H9 (cell line): ENCODE data around the gene FXYD6. TPM values are rescaled to one million over a fixed set of nuclear protein-coding genes. Genes with fewer than 3 reads are reported as not detected.

ENCODE experiments used
- DNase-seq: peaks from one replicate; pipeline ENCODE4 v3.0.0-alpha.2; 2017
- H2AFZ ChIP-seq: one replicate; pipeline ENCODE4 v1.6.1; 2013; ENCODE audit warnings: mild to moderate bottlenecking, low read length, control low read depth, moderate library complexity
- H2AK5ac ChIP-seq: 2 replicates; pipeline ENCODE4 v1.6.1; 2013; ENCODE audit warnings: low read length, control low read depth, mixed read lengths; ENCODE audit not compliant: insufficient read length
- H2BK120ac ChIP-seq: one replicate; pipeline ENCODE4 v1.6.1; 2013; ENCODE audit warnings: low read depth, mild to moderate bottlenecking, low read length, control low read depth, inconsistent platforms; ENCODE audit not compliant: poor library complexity, severe bottlenecking
- H2BK12ac ChIP-seq: 2 replicates; pipeline ENCODE4 v1.6.1; 2013; ENCODE audit warnings: low read length, control low read depth, mixed read lengths, low read depth; ENCODE audit not compliant: insufficient read length
- H2BK15ac ChIP-seq: 2 replicates; pipeline ENCODE4 v1.6.1; 2013; ENCODE audit warnings: low read depth, low read length, control low read depth
- H2BK20ac ChIP-seq: one replicate; pipeline ENCODE4 v1.6.1; 2013; ENCODE audit warnings: low read depth, mild to moderate bottlenecking, low read length, control low read depth, inconsistent platforms; ENCODE audit not compliant: poor library complexity, severe bottlenecking
- H2BK5ac ChIP-seq: 2 replicates; pipeline ENCODE4 v1.6.1; 2013; ENCODE audit warnings: low read length, control low read depth, mixed read lengths; ENCODE audit not compliant: insufficient read length
- H3K14ac ChIP-seq: 2 replicates; pipeline ENCODE4 v1.6.1; 2013; ENCODE audit warnings: low read length, control low read depth; ENCODE audit not compliant: insufficient read depth
- H3K18ac ChIP-seq: 2 replicates; pipeline ENCODE4 v1.6.1; 2013; ENCODE audit warnings: low read depth, mild to moderate bottlenecking, mixed read lengths, low read length, control low read depth; ENCODE audit not compliant: insufficient read length
- H3K23ac ChIP-seq: 2 replicates; pipeline ENCODE4 v1.6.1; 2013; ENCODE audit warnings: low read length, control low read depth, mixed read lengths, low read depth; ENCODE audit not compliant: insufficient read length
- H3K23me2 ChIP-seq: 2 replicates; pipeline ENCODE4 v1.6.1; 2013; ENCODE audit warnings: low read depth, mild to moderate bottlenecking, mixed read lengths, low read length, control low read depth; ENCODE audit not compliant: insufficient read length, poor library complexity, severe bottlenecking
- H3K27ac ChIP-seq: 2 replicates; pipeline ENCODE4 v1.5.1; 2013; ENCODE audit warnings: low read length, control low read depth, mixed read lengths, low read depth; ENCODE audit not compliant: insufficient read length
- H3K27me3 ChIP-seq: 2 replicates; pipeline ENCODE4 v1.6.1; 2013; ENCODE audit warnings: low read length, control low read depth, inconsistent platforms; ENCODE audit not compliant: insufficient read depth
- H3K4ac ChIP-seq: 2 replicates; pipeline ENCODE4 v1.6.1; 2013; ENCODE audit warnings: low read depth, mild to moderate bottlenecking, control low read depth, inconsistent platforms, low read length, moderate library complexity
- H3K4me1 ChIP-seq: 2 replicates; pipeline ENCODE4 v1.6.1; 2013; ENCODE audit warnings: low read length, control low read depth, inconsistent platforms; ENCODE audit not compliant: insufficient read depth
- H3K4me2 ChIP-seq: 2 replicates; pipeline ENCODE4 v1.6.1; 2013; ENCODE audit warnings: low read length, control low read depth, mixed read lengths; ENCODE audit not compliant: insufficient read length, insufficient read depth
- H3K56ac ChIP-seq: 2 replicates; pipeline ENCODE4 v1.6.1; 2013; ENCODE audit warnings: low read depth, mild to moderate bottlenecking, mixed read lengths, low read length, control low read depth; ENCODE audit not compliant: insufficient read length
- H3K79me1 ChIP-seq: 2 replicates; pipeline ENCODE4 v1.6.1; 2013; ENCODE audit warnings: low read depth, mild to moderate bottlenecking, moderate library complexity, low read length, control low read depth, inconsistent platforms; ENCODE audit not compliant: insufficient read depth, poor library complexity, severe bottlenecking
- H3K79me2 ChIP-seq: 2 replicates; pipeline ENCODE4 v1.6.1; 2013; ENCODE audit warnings: low read length, control low read depth, inconsistent platforms; ENCODE audit not compliant: insufficient read depth
- H3K9ac ChIP-seq: 2 replicates; pipeline ENCODE4 v1.6.1; 2013; ENCODE audit warnings: low read length, control low read depth, mixed read lengths; ENCODE audit not compliant: insufficient read length; ENCODE audit errors: extremely low read depth
- H3K9me3 ChIP-seq: one replicate; pipeline ENCODE4 v1.6.1; 2013; ENCODE audit warnings: low read depth, low read length, inconsistent platforms; ENCODE audit not compliant: control insufficient read depth
- H3T11ph ChIP-seq: one replicate; pipeline ENCODE4 v1.6.1; 2013; ENCODE audit warnings: mild to moderate bottlenecking, low read length, control low read depth, inconsistent platforms
- H4K20me1 ChIP-seq: one replicate; pipeline ENCODE4 v1.6.1; 2013; ENCODE audit not compliant: control insufficient read depth, insufficient read length, insufficient read depth
- H4K5ac ChIP-seq: 2 replicates; pipeline ENCODE4 v1.6.1; 2013; ENCODE audit warnings: low read depth, mild to moderate bottlenecking, mixed read lengths, low read length, control low read depth; ENCODE audit not compliant: insufficient read length
- H4K8ac ChIP-seq: replicated peaks from 2 replicates; pipeline ENCODE4 v1.6.1; 2013; ENCODE audit warnings: low read length, control low read depth, mixed read lengths, low read depth; ENCODE audit not compliant: insufficient read length
- H4K91ac ChIP-seq: 2 replicates; pipeline ENCODE4 v1.6.1; 2013; ENCODE audit warnings: low read depth, mild to moderate bottlenecking, moderate library complexity, mixed read lengths, low read length, control low read depth; ENCODE audit not compliant: insufficient read length
- H3K27ac Mint-ChIP-seq, 3 experiments: 2 replicates in 2 of 3; 3 replicates in 1 of 3; pipeline ENCODE4 v1.8.0; 2020 to 2021; ENCODE audit warnings: mixed read lengths in 3 of 3, mild to moderate bottlenecking in 1 of 3, moderate library complexity in 1 of 3
- H3K27me3 Mint-ChIP-seq: 2 replicates; pipeline ENCODE4 v1.8.0; 2021; ENCODE audit warnings: low read depth, mild to moderate bottlenecking, moderate library complexity, mixed read lengths
- H3K36me3 Mint-ChIP-seq, 3 experiments: 2 replicates in 2 of 3; 3 replicates in 1 of 3; pipeline ENCODE4 v1.8.0; 2020 to 2021; ENCODE audit warnings: low read depth in 3 of 3, mixed read lengths in 3 of 3; ENCODE audit not compliant: insufficient read depth in 1 of 3
- H3K4me1 Mint-ChIP-seq, 2 experiments: 2 replicates each; pipeline ENCODE4 v1.8.0; 2020; ENCODE audit warnings: mixed read lengths in 2 of 2
- H3K4me3 Mint-ChIP-seq, 2 experiments: 2 replicates in 1 of 2; 3 replicates in 1 of 2; pipeline ENCODE4 v1.8.0; 2020 to 2021; ENCODE audit warnings: mild to moderate bottlenecking in 2 of 2, mixed read lengths in 2 of 2, moderate library complexity in 1 of 2
- H3K9me3 Mint-ChIP-seq, 2 experiments: 2 replicates in 1 of 2; 3 replicates in 1 of 2; pipeline ENCODE4 v1.8.0; 2020; ENCODE audit warnings: mild to moderate bottlenecking in 2 of 2, mixed read lengths in 2 of 2, moderate library complexity in 1 of 2
- CTCF ChIP-seq: fragments of 200-600 bp; sonication (generic); conservative IDR thresholded peaks from 3 replicates; pipeline ENCODE4 v1.8.0; 2021; ENCODE audit warnings: antibody characterized with exemption, mild to moderate bottlenecking
- WGBS: extraction: QIAGEN DNeasy Blood & Tissue Kit; methylation state at CpG from one replicate; pipeline ENCODE4 v1.1.7; 2013; ENCODE audit warnings: missing lambda C conversion rate, low lambda C conversion rate, mixed read lengths; ENCODE audit not compliant: insufficient read length; ENCODE audit errors: extremely low coverage; 5-methylcytosine and 5-hydroxymethylcytosine counted together
- total RNA-seq: library from RNA; stranded (reverse); gene quantifications from 2 replicates; pipeline ENCODE4 v1.2.1, GENCODE V29; 2021

The FXYD6 gene
- total RNA-seq, 1 experiment from 2014 or later: 18.3 TPM

GRCh38 chr11:117872420-117872961 lies 4.0 kb downstream of the FXYD6 start:
- H2AK5ac ChIP-seq: no peak overlapping the region
- no peak overlapping the region for H2BK20ac ChIP-seq
- no peak overlapping the region for H4K8ac ChIP-seq
- no peak overlapping the region for H3K4me2 ChIP-seq
- H2BK15ac ChIP-seq: no peak overlapping the region
- H3K14ac ChIP-seq: no peak overlapping the region
- H2AFZ ChIP-seq: no peak overlapping the region
- H3K23me2 ChIP-seq: peaks cover 19% of the 10 kb centered on the region
- Mint-ChIP-seq H3K9me3 (no peaks in the 10 kb centered on the region), H3K4me1 (peaks cover 55 to 78% of the 10 kb centered on the region in 2 experiments), H3K27ac (no peak overlapping the region), H3K27me3 (peaks cover 54% of the 10 kb centered on the region), H3K4me3 (no peak overlapping the region), H3K36me3 (peaks cover 0 to 3% (median 2%) of the 10 kb centered on the region in 3 experiments; a peak in 1 of 7 replicates)
- no peak overlapping the region for H3K18ac ChIP-seq
- H3K9me3 ChIP-seq: no peaks in the 10 kb centered on the region
- no peak overlapping the region for H3T11ph ChIP-seq
- H3K27me3 ChIP-seq: no peaks in the 10 kb centered on the region; the same call in 1 of the 2 replicates
- no peak overlapping the region for H3K56ac ChIP-seq
- WGBS: no CpG with 5 or more reads among the region's 12 CpGs
- H4K91ac ChIP-seq: no peak overlapping the region
- H3K4ac ChIP-seq: no peak overlapping the region
- no peak overlapping the region for H2BK5ac ChIP-seq
- H3K79me1 ChIP-seq: no peaks in the 10 kb centered on the region
- H4K5ac ChIP-seq: no peak overlapping the region
- H2BK120ac ChIP-seq: no peak overlapping the region
- H3K23ac ChIP-seq: no peak overlapping the region
- peaks cover 10% of the 10 kb centered on the region; the same call in 1 of the 2 replicates for H3K4me1 ChIP-seq
- no peaks in the 10 kb centered on the region for H4K20me1 ChIP-seq
- no peak overlapping the region for H3K9ac ChIP-seq
- no peak for DNase-seq
- H3K27ac ChIP-seq: no peak overlapping the region
- TF ChIP-seq CTCF: no peak
- no peak overlapping the region for H2BK12ac ChIP-seq
- no peaks in the 10 kb centered on the region for H3K79me2 ChIP-seq
